ENCODE measurements around the gene IFFO2. TPM values are rescaled to one million over a fixed set of nuclear protein-coding genes. Genes with fewer than 3 reads are reported as not detected.

Gene IFFO2
- total and polyA plus RNA-seq, 2 of the 13 experiments (the other 11 are each of a cell fraction or from before 2014, with no cell fraction given), result 7.3 to 16.7 TPM

DNA sequence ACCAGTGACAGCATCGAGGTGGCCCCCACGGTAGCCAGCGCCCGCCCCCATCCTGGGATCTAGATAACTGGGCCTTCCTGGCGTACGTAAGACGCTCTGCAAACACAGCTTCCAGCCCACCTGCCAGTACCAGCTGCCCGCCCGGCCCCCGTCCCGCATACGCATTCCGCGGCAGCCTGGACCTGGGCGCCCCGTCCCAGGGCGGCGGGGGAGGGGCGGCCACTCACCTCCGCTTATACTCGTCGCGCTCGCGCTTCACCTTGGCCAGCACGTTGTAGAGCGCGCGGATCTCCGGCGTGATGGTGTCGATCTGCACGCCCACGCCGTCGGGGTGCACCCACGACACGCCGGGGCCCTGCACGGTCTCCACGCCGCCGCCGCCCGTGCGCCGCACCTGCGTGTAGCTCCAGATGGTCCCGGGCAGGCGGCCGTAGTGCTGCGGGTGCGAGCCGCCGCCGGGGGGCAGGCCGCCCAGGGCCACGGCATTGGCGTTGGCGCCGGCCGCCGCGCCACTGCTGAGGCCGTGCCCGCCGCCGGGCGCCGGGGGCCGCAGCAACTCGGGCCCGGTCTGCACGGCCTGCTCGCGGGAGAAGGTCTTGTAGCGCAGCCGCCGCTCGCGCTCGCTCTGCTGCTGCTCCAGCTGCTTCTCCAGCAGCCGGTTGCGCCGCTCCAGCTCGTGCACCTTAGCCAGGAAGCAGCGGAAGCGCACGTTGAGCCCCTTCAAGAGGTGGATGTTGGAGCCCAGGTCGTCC is 859 bp downstream of the IFFO2 start (continued):
- TF ChIP-seq, protein P1, sequence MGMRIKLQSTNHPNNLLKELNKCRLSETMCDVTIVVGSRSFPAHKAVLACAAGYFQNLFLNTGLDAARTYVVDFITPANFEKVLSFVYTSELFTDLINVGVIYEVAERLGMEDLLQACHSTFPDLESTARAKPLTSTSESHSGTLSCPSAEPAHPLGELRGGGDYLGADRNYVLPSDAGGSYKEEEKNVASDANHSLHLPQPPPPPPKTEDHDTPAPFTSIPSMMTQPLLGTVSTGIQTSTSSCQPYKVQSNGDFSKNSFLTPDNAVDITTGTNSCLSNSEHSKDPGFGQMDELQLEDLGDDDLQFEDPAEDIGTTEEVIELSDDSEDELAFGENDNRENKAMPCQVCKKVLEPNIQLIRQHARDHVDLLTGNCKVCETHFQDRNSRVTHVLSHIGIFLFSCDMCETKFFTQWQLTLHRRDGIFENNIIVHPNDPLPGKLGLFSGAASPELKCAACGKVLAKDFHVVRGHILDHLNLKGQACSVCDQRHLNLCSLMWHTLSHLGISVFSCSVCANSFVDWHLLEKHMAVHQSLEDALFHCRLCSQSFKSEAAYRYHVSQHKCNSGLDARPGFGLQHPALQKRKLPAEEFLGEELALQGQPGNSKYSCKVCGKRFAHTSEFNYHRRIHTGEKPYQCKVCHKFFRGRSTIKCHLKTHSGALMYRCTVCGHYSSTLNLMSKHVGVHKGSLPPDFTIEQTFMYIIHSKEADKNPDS (CRISPR knock-in tag; IDR thresholded peaks at IDR 0.05), result no peak
- TF ChIP-seq RFX1 (IDR thresholded peaks at IDR 0.05), result no peak
- peak; percentile 42 for TF ChIP-seq IKZF4 (CRISPR knock-in tag; IDR thresholded peaks at IDR 0.05; ENCODE audit: borderline replicate concordance, low read depth, not compliant biosample characterization)
- TF ChIP-seq U2AF1 (optimal IDR thresholded peaks at IDR 0.05; ENCODE audit: low read depth, low read length), result no peak
- TF ChIP-seq FOXC1 (CRISPR knock-in tag; IDR thresholded peaks at IDR 0.05; ENCODE audit: borderline replicate concordance), result no peak
- TF ChIP-seq, protein P2, sequence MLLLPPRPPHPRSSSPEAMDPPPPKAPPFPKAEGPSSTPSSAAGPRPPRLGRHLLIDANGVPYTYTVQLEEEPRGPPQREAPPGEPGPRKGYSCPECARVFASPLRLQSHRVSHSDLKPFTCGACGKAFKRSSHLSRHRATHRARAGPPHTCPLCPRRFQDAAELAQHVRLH (CRISPR knock-in tag; IDR thresholded peaks at IDR 0.05; ENCODE audit: borderline replicate concordance, low read depth), result no peak
- no peak for TF ChIP-seq NCOA5 (CRISPR knock-in tag; IDR thresholded peaks at IDR 0.05)
- TF ChIP-seq FOXA3 (CRISPR knock-in tag; IDR thresholded peaks at IDR 0.05), result no peak
- TF ChIP-seq, protein P3, sequence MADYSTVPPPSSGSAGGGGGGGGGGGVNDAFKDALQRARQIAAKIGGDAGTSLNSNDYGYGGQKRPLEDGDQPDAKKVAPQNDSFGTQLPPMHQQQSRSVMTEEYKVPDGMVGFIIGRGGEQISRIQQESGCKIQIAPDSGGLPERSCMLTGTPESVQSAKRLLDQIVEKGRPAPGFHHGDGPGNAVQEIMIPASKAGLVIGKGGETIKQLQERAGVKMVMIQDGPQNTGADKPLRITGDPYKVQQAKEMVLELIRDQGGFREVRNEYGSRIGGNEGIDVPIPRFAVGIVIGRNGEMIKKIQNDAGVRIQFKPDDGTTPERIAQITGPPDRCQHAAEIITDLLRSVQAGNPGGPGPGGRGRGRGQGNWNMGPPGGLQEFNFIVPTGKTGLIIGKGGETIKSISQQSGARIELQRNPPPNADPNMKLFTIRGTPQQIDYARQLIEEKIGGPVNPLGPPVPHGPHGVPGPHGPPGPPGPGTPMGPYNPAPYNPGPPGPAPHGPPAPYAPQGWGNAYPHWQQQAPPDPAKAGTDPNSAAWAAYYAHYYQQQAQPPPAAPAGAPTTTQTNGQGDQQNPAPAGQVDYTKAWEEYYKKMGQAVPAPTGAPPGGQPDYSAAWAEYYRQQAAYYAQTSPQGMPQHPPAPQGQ (CRISPR knock-in tag; IDR thresholded peaks at IDR 0.05; ENCODE audit: borderline replicate concordance), result no peak
- TF ChIP-seq MZF1 (CRISPR knock-in tag; IDR thresholded peaks at IDR 0.05; ENCODE audit: borderline replicate concordance), result no peak
- TF ChIP-seq, protein P4, sequence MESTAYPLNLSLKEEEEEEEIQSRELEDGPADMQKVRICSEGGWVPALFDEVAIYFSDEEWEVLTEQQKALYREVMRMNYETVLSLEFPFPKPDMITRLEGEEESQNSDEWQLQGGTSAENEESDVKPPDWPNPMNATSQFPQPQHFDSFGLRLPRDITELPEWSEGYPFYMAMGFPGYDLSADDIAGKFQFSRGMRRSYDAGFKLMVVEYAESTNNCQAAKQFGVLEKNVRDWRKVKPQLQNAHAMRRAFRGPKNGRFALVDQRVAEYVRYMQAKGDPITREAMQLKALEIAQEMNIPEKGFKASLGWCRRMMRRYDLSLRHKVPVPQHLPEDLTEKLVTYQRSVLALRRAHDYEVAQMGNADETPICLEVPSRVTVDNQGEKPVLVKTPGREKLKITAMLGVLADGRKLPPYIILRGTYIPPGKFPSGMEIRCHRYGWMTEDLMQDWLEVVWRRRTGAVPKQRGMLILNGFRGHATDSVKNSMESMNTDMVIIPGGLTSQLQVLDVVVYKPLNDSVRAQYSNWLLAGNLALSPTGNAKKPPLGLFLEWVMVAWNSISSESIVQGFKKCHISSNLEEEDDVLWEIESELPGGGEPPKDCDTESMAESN (CRISPR knock-in tag; conservative IDR thresholded peaks at IDR 0.05), result 0 out of 2 replicates have a peak, but pooled peaks have one; percentile 10
- no peak for TF ChIP-seq ZNF713 (CRISPR knock-in tag; IDR thresholded peaks at IDR 0.05)
- no peak for TF ChIP-seq PRMT3 (CRISPR knock-in tag; IDR thresholded peaks at IDR 0.05; ENCODE audit: borderline replicate concordance, low read depth)
- TF ChIP-seq ZNF761 (CRISPR knock-in tag; conservative IDR thresholded peaks at IDR 0.05), result no peak
- TF ChIP-seq, protein P5, sequence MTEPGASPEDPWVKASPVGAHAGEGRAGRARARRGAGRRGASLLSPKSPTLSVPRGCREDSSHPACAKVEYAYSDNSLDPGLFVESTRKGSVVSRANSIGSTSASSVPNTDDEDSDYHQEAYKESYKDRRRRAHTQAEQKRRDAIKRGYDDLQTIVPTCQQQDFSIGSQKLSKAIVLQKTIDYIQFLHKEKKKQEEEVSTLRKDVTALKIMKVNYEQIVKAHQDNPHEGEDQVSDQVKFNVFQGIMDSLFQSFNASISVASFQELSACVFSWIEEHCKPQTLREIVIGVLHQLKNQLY (CRISPR knock-in tag; IDR thresholded peaks at IDR 0.05), result 0 out of 2 replicates have a peak, but pooled peaks have one; percentile 29
- TF ChIP-seq, protein P6, sequence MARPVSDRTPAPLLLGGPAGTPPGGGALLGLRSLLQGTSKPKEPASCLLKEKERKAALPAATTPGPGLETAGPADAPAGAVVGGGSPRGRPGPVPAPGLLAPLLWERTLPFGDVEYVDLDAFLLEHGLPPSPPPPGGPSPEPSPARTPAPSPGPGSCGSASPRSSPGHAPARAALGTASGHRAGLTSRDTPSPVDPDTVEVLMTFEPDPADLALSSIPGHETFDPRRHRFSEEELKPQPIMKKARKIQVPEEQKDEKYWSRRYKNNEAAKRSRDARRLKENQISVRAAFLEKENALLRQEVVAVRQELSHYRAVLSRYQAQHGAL (CRISPR knock-in tag; IDR thresholded peaks at IDR 0.05; ENCODE audit: not compliant biosample characterization), result no peak
- TF ChIP-seq, protein P7, sequence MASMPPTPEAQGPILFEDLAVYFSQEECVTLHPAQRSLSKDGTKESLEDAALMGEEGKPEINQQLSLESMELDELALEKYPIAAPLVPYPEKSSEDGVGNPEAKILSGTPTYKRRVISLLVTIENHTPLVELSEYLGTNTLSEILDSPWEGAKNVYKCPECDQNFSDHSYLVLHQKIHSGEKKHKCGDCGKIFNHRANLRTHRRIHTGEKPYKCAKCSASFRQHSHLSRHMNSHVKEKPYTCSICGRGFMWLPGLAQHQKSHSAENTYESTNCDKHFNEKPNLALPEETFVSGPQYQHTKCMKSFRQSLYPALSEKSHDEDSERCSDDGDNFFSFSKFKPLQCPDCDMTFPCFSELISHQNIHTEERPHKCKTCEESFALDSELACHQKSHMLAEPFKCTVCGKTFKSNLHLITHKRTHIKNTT (CRISPR knock-in tag; IDR thresholded peaks at IDR 0.05), result no peak
- no peak; the same call in 1 of the 2 replicates for TF ChIP-seq KDM5A (IDR thresholded peaks at IDR 0.05; ENCODE audit: borderline replicate concordance, low read length)
- TF ChIP-seq ZMAT3 (CRISPR knock-in tag; conservative IDR thresholded peaks at IDR 0.05), result no peak
- TF ChIP-seq ZNF616 (CRISPR knock-in tag; IDR thresholded peaks at IDR 0.05; ENCODE audit: low read depth), result no peak
